Stimulated activated CD8-positive, alpha-beta memory T cell treated with anti-CD3 and anti-CD28 coated beads, Interleukin-4, amount 100 ng/mL, for 48 hours (primary cell): Measurements from ENCODE around the gene SMAGP.
A peak's percentile ranks its signal among the peaks of the same experiment; 100 is the strongest.
"Not testable (repeated sequence)": the region's sequence is repeated elsewhere in the genome, so short reads cannot be mapped to it uniquely, and the experiment has no call there.

Experiments used
- DNase-seq: peaks from one replicate; pipeline ENCODE4 v3.0.0-alpha.2; 2020

SMAGP gene

DNA sequence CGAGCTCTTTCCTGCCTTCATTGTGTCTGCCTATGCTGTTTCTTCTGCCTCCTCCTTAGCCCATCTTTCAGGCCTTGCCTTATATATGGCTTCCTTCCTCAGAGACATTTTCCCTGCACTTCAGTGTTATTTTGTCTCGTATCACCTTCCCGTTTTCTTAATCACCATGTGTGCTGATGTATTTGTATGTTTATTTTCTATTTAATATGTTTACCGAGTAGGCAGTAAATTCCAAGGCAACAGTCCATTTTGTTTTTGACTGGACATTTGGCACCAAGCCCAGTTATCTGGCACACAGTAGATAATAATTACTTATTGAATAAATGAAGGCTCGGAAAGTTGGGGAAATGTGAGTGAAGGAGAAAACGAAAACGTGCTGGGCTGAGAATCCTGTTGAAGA, 47.8 kb downstream of the SMAGP start:
- DNase-seq = no peak

DNA sequence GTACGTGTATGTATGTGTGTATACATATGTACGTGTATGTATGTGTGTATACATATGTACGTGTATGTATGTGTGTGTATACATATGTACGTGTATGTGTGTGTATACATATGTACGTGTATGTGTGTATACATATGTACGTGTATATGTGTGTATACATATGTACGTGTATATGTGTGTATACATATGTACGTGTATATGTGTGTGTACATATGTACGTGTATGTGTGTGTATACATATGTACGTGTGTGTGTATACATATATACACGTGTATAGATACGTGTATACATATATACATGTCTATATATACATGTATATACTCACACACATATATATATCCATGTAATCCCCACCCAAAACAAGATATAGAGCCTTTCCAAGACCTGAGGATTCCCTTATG, 50.4 kb downstream of the SMAGP start:
- DNase-seq = not testable (repeated sequence)

DNA sequence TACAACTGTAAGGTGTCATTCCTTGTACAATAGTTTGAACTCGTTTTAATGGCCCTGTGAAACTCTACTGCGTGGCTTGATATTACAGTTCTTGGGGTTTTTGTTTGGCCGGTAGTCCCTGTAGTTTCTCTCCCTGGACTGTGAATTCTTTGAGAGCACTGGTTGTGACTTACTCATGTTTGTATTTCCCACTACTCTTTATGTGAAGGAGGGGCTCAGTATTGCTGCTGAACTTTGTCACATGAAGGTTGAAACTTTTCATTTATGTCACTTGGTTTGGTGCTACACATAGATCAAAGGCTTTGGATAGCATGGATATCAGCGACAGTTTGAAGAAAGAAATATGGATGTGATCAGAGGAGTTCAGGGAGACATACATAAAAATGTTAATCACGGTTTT, 50.9 kb downstream of the SMAGP start:
- DNase-seq = no peak

DNA sequence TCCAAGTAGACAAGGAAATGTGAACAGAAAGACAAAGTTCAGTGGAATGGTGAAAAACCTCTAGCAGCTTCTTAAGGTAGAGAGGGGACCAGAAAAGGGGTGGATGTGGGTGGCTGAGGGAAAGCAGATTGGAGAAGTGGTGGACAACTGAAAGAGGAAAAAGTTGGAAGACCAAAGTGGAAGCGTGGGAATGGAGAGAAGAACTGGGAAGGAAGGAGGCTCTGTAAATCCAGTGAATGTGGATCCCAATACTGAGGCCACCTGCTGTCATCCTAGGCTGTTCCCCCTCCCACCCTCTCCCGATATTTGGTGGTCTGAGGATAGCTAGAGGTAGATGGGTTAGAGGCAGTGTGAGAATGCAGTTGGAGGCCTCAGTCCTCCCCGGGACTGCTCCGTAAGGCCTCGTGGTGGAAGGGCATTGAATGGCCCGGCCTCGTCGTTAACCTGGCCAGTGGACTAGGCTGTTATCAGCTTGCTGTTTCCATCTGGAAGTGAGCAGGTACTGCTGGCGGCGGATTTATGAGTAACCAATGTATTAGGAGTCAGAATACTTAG, 51.5 kb downstream of the SMAGP start:
- no peak for DNase-seq

DNA sequence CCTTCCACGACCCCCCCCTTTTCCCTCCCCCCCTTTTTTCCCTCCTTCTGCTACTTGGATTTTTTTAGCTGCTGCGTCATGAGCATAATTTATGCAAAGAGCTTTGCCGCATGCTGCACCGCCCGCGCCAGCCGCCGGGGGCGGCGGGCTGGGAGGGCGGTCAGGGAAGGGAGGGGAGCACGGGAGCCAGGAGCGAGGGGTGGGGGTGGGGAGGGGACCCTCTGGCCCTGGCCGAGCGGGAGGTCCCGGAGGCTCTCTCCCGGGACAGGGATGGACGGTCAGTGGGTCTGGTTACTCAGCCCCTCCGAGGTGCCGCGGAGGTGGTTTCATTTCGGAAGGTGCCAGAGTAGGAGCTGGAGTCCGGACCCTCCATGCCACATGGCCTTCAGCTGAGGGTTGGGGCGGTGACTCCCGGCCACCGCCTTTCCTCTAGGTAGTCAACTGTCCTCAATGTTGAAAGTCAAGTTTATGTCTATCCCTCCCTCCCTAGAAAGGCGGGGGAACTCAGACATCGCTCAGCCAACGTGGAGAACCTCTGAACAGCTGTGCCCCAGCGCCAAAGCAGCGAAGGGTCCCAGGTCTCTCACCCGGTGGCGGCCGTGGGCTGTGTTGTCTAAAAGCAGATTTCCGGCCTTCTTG, 52.1 kb downstream of the SMAGP start, which contains the start of gene POU6F1:
Gene POU6F1, minus strand, starts transcription at position 95 of the 639 bp plus-strand sequence. CDS start 11,226 bp downstream, outside the sequence.
- peak; percentile 71 for DNase-seq

DNA sequence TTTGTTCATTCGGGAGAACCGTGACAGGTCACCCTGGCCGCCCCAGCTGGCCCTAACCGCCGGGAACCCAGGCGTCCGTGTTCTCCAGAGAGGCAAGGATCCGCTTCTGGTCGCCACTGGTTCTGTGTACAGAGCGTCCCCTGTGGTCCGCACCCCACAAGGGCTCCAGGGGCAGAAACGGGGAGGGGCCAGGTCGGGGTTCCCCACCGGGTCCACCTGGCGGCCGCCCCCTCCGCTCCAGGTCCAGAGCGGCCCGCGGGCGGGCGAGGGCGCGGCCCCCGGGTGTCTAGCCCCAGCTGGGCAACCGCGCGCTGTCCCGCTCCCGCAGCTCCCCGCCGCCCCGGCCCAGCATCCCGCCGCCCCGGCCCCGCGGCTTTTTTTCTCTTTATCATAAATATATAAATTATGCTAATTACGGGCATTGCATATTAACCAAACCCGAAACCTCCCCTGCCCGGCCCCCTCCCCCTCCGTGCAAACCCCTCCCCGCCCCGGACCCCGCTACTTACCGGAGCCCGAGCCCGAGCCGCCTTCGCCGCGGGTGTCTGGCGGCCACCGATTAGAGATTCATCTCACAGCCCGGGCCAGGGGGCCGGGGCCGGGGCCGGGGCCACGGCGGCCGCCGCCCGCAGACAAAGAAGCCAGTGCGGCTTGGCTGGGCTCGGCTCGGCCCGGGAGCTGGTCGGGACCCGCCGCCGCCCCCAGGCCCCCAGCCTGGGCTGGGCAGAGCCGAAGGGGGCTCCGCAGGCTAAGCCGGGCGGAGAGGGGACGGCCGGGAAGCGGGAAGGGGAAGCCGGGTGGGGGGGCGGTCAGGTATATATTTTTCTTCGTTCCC, 52.9 kb downstream of the SMAGP start:
- DNase-seq = peak; percentile 62

DNA sequence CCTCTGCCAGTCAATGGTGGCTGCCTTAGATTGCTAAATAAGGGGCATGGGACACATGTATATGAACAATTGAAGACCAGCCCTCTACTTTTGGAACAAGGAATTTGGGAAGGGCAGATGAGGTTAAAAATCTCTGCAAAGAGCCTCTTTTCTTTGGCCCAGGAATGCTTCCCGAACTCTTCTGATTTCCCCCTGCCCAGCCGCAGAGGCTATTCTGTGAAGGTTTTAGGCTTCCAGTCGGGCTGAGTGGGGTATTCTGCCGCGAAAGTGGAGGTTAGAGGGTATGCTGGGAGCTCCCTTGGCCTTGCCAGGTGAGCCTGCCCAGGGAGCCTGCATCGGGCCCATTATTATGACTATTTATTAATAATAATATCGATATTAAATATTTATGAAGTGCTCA, 53.6 kb downstream of the SMAGP start:
- no peak for DNase-seq

DNA sequence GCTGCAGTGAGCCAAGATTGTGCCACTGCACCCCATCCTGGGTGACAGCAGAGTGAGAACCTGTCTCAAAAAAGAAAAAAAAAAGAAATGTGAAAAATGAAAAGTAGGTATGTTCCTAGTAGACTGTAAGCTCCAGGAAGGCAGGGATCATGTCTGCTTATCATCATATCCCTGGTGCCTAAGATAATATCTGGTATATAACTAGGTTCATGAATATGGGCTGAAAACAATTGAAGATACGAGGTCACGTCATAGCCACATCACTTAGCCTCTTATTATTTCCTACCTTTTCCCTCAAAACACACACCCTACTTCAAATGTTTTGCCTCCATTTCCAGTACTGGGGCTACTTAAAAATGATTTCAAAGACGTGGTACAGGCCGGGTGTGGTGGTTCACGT, 55.3 kb downstream of the SMAGP start:
- no peak for DNase-seq

DNA sequence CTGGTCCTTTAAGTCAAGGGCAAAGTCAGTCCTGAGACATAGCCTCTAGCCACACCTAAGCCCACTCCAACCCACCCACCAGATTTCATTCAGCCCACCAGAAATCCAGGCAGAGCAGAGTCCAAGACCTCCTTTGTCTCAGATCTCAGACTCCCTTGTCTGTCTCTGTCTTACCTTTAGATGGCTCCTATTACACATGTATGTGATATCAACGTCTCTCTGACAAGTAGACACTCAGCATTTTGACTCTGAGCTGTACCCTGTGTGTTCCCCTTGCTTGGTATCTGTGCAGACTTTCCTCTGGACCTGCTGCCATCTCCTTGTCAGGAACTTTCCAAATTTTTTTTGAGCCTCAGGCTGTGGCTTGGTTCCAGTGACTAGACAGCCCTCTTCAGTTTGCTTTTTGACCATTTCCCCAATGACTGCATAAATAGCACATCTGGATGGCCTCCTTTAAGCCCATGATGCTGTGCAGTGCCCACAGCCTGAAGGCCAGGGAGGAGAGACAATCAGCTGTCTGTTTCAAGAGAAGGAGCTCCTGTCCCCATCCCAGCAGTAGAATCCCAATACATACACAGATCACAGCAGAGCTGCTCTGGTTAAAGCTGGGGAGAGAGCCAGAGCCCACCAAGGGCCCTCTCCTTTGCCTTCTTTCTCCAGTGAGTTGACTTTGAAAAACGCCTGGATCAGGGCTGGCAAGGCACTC, 59.4 kb downstream of the SMAGP start:
- no peak for DNase-seq

DNA sequence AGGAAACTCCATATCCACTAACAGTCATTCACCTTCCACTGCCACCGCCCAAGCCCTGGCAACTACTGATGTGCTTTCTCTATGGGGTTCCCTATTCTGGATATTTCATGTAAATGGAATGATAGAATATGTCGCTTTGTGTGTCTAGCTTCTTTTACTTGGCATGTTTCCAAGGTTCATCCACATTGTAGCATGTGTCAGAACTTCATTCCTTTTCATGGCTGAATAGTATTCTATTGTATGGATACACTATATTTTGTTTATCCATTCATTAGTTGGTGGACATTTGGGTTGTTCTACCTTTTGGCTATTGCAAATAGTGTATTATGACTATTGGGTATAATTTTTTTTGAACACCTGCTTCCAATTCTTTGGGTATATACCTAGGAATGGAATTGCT, 61.0 kb downstream of the SMAGP start:
- no peak for DNase-seq

DNA sequence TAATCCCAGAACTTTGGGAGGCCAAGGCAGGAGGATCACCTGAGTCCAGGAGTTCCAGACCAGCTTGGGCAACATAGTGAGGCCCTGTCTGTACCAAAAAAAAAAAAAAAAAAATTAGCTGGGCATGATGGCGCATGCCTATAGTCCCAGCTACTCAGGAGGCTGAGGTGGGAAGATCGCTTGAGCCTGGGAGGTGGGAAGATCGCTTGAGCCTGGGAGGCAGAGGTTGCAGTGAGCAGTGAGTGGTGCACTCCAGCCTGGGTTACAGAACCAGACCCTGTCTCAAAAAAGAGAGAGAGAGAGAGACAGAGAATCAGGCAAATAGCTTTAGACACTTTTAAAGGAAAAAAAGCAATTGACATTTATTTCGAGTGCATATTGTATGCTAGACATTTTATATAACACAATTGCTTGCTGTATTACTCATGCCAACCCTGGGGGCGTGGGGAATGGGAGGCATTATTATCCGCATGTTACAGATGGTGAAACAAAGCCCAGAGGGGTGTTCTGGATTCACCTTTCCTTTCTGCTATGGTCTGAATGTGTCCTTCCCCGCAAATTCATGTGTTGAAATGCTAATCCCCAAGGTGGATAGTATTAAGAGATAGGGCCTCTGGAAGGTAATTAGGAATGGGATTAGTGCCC, 62.1 kb downstream of the SMAGP start:
- no peak for DNase-seq

DNA sequence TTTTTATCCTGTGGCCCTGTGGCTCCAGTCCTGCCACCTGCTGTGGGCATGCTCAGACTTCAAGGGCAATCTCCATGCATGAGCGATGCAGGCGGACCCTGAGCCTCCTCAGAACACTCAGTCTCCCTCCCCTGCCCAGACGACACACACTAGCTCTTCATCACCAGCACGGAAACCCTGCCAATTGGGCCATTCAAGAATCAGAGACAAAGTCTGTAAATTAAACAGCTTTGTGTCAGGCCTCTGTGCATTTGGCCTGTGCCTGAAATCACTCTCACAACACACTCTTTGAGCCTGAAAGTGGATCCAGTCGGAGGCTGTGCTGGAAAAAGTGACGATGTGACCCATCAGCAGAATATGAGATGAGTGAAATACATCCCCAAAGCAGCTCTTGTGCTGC, 64.9 kb downstream of the SMAGP start:
- no peak for DNase-seq

DNA sequence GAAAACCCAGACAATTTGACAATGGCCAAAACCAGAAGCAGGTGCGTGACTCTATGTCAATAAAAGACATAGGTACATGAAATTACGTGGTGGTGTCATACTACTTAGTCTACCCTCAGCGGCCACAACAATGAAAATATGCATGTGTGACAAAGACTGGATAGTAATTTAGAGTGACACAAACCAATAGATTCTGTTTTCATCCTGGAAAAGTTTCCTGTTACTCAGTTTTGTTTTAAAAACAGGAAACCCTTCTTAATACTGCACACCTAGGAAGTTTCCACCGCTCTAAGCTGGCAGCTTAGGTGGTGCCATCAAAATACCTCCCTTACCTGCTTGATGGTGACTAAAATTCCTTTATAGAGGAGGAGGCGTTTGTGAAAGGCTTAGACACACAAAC, 67.5 kb downstream of the SMAGP start:
- no peak for DNase-seq

DNA sequence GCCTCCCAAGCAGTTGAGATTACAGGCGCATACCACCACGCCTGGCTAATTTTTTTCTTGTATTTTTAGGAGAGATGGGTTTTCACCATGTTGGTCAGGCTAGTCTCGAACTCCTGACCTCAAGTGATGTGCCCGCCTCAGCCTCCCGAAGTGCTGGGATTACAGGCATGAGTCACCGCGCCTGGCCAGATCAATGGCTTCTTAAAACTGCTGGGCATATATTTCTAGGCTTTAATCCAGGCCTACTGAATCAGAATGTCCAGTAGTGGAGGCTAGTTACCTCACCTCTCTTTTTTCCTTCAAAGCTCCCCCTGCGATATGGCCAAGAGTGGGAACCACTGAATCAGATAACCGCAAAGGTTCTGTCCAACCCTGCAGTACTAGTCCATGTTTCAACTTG, 69.4 kb downstream of the SMAGP start:
- no peak for DNase-seq

DNA sequence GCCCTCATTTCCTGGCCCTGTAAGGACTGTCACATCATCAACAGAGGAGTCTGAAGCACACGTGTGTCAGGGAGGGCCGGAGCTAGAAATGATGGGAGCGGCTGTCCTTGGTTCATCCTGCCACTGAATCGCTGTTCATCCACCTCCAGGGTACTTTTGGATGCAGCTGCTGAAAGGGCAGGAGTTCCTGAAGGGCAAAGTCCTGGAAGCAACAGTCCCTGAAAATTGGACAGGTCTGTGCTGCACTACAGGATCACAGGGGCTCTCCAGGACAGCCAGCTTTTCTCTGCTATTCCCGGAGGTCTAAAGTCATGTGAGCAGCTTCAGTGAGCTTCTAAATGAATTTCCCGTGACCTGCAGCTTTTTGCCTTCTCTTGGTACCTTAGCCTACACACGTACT, 70.1 kb downstream of the SMAGP start:
- DNase-seq = no peak

DNA sequence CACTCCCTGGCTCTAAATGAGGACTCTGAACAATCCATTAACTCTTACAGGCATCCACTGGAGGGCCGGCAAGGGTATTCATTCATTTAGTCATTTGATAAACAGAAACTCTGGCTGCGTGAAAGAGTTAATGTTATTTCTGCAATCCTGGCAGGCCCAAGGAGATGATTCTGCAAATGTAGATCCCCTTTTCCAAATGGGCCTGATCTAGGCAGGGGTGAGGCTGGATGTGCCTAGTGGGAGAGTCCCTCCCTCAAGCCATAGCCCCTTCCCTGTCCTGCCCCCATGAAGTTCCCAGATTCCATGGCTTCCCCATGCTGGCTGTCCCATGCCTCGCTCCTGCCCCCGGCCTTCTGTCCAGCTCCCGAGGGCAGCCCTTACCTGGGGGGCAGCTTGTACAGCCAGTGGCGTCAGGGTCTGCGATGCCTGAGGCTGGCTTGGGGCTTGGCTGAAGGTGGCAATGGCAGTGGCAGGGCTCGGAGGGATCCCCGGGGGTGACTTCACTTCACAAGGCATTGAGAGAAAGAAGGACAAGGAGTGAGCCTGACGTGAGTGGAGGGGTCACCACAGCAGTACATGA, 70.8 kb downstream of the SMAGP start:
- DNase-seq = no peak

DNA sequence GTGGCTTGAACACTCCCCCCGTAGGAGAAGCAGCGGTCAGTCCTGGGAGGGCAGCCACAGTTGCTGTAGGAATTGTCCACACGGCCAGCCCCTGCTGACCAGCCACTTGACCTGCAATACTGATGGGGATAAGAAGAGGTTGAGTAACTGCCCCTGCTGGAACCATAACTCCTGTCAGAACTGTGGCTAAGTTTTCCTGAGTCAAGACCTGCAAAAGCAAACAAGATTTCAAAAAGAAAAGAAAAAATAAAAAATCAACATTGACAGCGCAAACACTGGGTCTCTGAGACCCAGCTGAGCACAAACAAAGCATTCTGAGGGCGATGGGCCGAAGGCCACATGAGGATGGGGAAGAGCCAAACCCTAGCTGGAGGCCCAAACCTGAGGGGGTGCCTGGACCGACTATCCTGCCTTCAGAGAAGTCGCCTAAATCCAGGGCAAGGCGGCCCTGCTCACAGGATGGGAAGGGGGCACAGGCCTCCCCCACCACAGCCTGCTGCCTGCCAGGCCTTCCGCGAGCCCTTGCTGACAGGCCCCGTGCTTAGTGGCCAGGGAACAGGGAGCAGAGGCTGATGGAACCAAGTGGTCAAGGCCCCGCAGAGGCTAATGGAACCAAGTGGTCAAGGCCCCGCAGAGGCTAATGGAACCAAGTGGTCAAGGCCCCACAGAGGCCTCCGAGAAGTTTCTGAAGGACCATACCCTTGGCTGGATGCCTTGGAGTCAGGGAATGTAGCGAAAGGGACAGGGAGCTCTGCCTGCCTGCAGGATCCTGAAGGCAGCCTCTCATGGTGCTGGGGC, 71.4 kb downstream of the SMAGP start:
- DNase-seq = no peak

DNA sequence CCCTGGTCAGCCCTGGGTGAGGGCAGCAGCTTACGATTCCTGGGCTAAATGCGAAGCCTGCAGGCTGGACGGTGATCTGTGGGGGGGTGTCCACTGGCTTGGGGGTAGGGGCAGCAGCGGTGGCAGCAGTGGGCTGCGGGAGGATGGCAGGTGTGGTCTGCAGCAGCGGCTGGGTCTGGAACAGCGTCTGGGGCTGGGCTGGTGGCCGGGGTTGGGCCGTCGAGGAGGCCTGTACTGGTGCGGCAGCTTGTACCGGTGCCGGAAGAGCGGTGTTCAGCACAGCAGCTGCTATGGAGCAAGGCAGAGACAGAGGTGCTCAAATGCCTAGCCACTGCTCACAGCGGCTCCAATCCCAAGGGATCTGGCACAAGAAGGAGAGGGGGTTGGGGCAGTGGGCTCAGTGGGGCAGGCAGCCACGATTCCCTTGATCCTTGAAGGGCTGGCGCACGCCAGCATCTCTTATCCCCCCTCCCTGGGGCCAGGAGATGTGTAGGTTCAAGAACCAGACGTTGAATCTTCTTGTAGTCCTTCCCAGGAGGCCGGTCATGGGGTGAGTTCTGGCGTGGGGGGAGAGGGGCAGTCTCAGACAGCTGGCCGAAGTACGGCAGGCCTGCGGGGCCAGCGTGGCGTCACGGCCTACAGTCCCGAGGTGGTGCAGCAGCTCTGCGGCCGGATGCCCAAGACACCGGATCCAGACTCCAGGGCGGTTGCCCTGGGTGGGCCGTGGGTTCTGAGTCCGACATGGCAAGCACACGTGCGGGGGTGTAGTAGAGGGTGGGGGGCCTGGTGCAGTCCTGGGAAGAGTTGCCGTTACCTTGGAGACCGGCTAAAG, 72.3 kb downstream of the SMAGP start:
- no peak for DNase-seq

DNA sequence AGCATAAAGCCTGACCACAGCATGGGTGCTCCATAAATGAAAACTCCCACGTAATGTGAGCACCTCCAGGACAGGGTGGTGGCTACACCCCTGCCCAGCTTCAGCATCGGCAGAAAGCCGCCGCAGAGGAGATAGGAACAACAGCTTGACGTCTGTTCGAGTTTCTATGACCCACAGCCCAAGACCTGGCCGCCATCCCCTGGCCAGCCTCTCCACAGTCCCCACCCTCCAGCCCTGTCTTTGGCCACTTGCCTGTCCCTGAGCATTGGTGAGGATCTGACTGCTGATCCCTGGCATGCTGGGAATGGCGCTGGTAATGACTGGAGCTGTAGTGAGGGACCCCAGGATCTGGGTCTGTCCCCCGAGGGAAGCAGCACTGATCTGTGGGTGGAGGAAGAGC, 73.7 kb downstream of the SMAGP start:
- DNase-seq = no peak

DNA sequence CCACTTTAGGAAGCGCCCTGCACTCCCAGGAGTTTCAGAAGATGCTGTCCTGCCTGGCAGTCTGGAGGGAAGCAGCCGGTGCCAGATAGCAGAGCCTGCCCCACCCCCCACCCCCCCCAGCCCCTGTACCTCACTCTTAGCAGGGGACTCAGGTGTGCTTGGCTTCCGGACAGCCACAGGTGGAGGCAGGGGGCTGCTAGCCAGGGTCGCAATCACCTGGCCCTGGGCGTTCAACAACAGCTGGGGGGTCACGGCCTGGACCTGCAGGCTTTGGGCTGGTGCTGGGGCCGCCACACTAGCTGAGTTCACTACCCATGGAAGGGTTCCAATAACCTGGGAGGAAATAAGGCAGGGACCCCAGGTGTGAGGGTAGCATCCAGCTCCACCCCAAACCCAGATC, 74.4 kb downstream of the SMAGP start:
- no peak for DNase-seq
